ENCODE data around the gene NPTN.

NPTN gene

GRCh38 chr15:73573572-73573971 lies 59.6 kb downstream of the NPTN start:
- Histone ChIP-seq H3K4me1 (ENCODE audit: control insufficient read depth, insufficient read depth, low read length) (no peaks in the 10 kb centered on the region), H3K36me3 (ENCODE audit: control insufficient read depth, insufficient read depth, low read length) (peaks cover 13% of the 10 kb centered on the region), H3K27me3 (ENCODE audit: control insufficient read depth, insufficient read depth, low read length) (no peaks in the 10 kb centered on the region), H3K9ac (ENCODE audit: low read length) (no peak overlapping the region), H3K9me3 (ENCODE audit: control insufficient read depth, low read length) (no peaks in the 10 kb centered on the region), H3K4me3 (ENCODE audit: low read length) (no peak overlapping the region)

GRCh38 chr15:73573037-73573436 lies 60.2 kb downstream of the NPTN start:
- Histone ChIP-seq H3K9me3 (ENCODE audit: control insufficient read depth, low read length) (no peaks in the 10 kb centered on the region), H3K9ac (ENCODE audit: low read length) (no peak overlapping the region), H3K4me1 (ENCODE audit: control insufficient read depth, insufficient read depth, low read length) (no peaks in the 10 kb centered on the region), H3K4me3 (ENCODE audit: low read length) (no peak overlapping the region), H3K36me3 (ENCODE audit: control insufficient read depth, insufficient read depth, low read length) (peaks cover 13% of the 10 kb centered on the region), H3K27me3 (ENCODE audit: control insufficient read depth, insufficient read depth, low read length) (no peaks in the 10 kb centered on the region)

- H3K4me3 ChIP-seq (ENCODE audit: low read length), result no peak overlapping the region
- no peaks in the 10 kb centered on the region for H3K27me3 ChIP-seq (ENCODE audit: control insufficient read depth, insufficient read depth, low read length)
- H3K9ac ChIP-seq (ENCODE audit: low read length), result no peak overlapping the region
- no peaks in the 10 kb centered on the region for H3K4me1 ChIP-seq (ENCODE audit: control insufficient read depth, insufficient read depth, low read length)
- peaks cover 13% of the 10 kb centered on the region for H3K36me3 ChIP-seq (ENCODE audit: control insufficient read depth, insufficient read depth, low read length)
- no peaks in the 10 kb centered on the region for H3K9me3 ChIP-seq (ENCODE audit: control insufficient read depth, low read length)
These were observed 60.9 kb downstream of the NPTN start for GRCh38 chr15:73572296-73572695.

- Histone ChIP-seq H3K4me1 (ENCODE audit: control insufficient read depth, insufficient read depth, low read length) (no peaks in the 10 kb centered on the region), H3K9ac (ENCODE audit: low read length) (no peak overlapping the region), H3K9me3 (ENCODE audit: control insufficient read depth, low read length) (no peaks in the 10 kb centered on the region), H3K4me3 (ENCODE audit: low read length) (no peak overlapping the region), H3K27me3 (ENCODE audit: control insufficient read depth, insufficient read depth, low read length) (no peaks in the 10 kb centered on the region), H3K36me3 (ENCODE audit: control insufficient read depth, insufficient read depth, low read length) (peaks cover 13% of the 10 kb centered on the region)
These were observed 61.8 kb downstream of the NPTN start for GRCh38 chr15:73571346-73571745.

GRCh38 chr15:73570355-73571032 lies 62.7 kb downstream of the NPTN start:
- H3K4me1 ChIP-seq (ENCODE audit: control insufficient read depth, insufficient read depth, low read length), result no peaks in the 10 kb centered on the region
- H3K36me3 ChIP-seq (ENCODE audit: control insufficient read depth, insufficient read depth, low read length), result peaks cover 13% of the 10 kb centered on the region
- no peaks in the 10 kb centered on the region for H3K27me3 ChIP-seq (ENCODE audit: control insufficient read depth, insufficient read depth, low read length)

GRCh38 chr15:73569361-73569760 lies 63.8 kb downstream of the NPTN start:
- H3K9ac ChIP-seq (ENCODE audit: low read length), result no peak overlapping the region
- H3K9me3 ChIP-seq (ENCODE audit: control insufficient read depth, low read length), result no peaks in the 10 kb centered on the region
- H3K27me3 ChIP-seq (ENCODE audit: control insufficient read depth, insufficient read depth, low read length), result no peaks in the 10 kb centered on the region
- H3K4me3 ChIP-seq (ENCODE audit: low read length), result no peak overlapping the region
- H3K4me1 ChIP-seq (ENCODE audit: control insufficient read depth, insufficient read depth, low read length), result no peaks in the 10 kb centered on the region
- H3K36me3 ChIP-seq (ENCODE audit: control insufficient read depth, insufficient read depth, low read length), result peaks cover 13% of the 10 kb centered on the region

More at GRCh38 chr15:73570355-73571032, 62.7 kb downstream of the NPTN start:
- H3K9me3 ChIP-seq (ENCODE audit: control insufficient read depth, low read length), result no peaks in the 10 kb centered on the region
- no peak overlapping the region for H3K4me3 ChIP-seq (ENCODE audit: low read length)
- no peak overlapping the region for H3K9ac ChIP-seq (ENCODE audit: low read length)

GRCh38 chr15:73568564-73569280 lies 64.5 kb downstream of the NPTN start:
- Histone ChIP-seq H3K36me3 (ENCODE audit: control insufficient read depth, insufficient read depth, low read length) (peaks cover 11% of the 10 kb centered on the region), H3K9me3 (ENCODE audit: control insufficient read depth, low read length) (no peaks in the 10 kb centered on the region), H3K27me3 (ENCODE audit: control insufficient read depth, insufficient read depth, low read length) (no peaks in the 10 kb centered on the region), H3K9ac (ENCODE audit: low read length) (no peak overlapping the region), H3K4me1 (ENCODE audit: control insufficient read depth, insufficient read depth, low read length) (no peaks in the 10 kb centered on the region), H3K4me3 (ENCODE audit: low read length) (no peak overlapping the region)

- H3K27me3 ChIP-seq (ENCODE audit: control insufficient read depth, insufficient read depth, low read length), result no peaks in the 10 kb centered on the region
- H3K4me1 ChIP-seq (ENCODE audit: control insufficient read depth, insufficient read depth, low read length), result no peaks in the 10 kb centered on the region
- H3K9me3 ChIP-seq (ENCODE audit: control insufficient read depth, low read length), result no peaks in the 10 kb centered on the region
- peaks cover 6% of the 10 kb centered on the region for H3K36me3 ChIP-seq (ENCODE audit: control insufficient read depth, insufficient read depth, low read length)
- no peak overlapping the region for H3K4me3 ChIP-seq (ENCODE audit: low read length)
- no peak overlapping the region for H3K9ac ChIP-seq (ENCODE audit: low read length)
These were observed 66.2 kb downstream of the NPTN start for GRCh38 chr15:73567020-73567419.

- Histone ChIP-seq H3K36me3 (ENCODE audit: control insufficient read depth, insufficient read depth, low read length) (peaks cover 6% of the 10 kb centered on the region), H3K27me3 (ENCODE audit: control insufficient read depth, insufficient read depth, low read length) (no peaks in the 10 kb centered on the region), H3K4me1 (ENCODE audit: control insufficient read depth, insufficient read depth, low read length) (no peaks in the 10 kb centered on the region), H3K9me3 (ENCODE audit: control insufficient read depth, low read length) (no peaks in the 10 kb centered on the region), H3K4me3 (ENCODE audit: low read length) (no peak overlapping the region), H3K9ac (ENCODE audit: low read length) (no peak overlapping the region)
These were observed 68.9 kb downstream of the NPTN start for GRCh38 chr15:73564255-73564654.

GRCh38 chr15:73560501-73561117 lies 72.6 kb downstream of the NPTN start:
- no peaks in the 10 kb centered on the region for H3K4me1 ChIP-seq (ENCODE audit: control insufficient read depth, insufficient read depth, low read length)
- peaks cover 6% of the 10 kb centered on the region for H3K36me3 ChIP-seq (ENCODE audit: control insufficient read depth, insufficient read depth, low read length)
- no peaks in the 10 kb centered on the region for H3K27me3 ChIP-seq (ENCODE audit: control insufficient read depth, insufficient read depth, low read length)
- H3K9ac ChIP-seq (ENCODE audit: low read length), result no peak overlapping the region
- no peak overlapping the region for H3K4me3 ChIP-seq (ENCODE audit: low read length)
- no peaks in the 10 kb centered on the region for H3K9me3 ChIP-seq (ENCODE audit: control insufficient read depth, low read length)

GRCh38 chr15:73558529-73558928 lies 74.7 kb downstream of the NPTN start:
- no peak overlapping the region for H3K4me3 ChIP-seq (ENCODE audit: low read length)
- no peak overlapping the region for H3K9ac ChIP-seq (ENCODE audit: low read length)
- H3K4me1 ChIP-seq (ENCODE audit: control insufficient read depth, insufficient read depth, low read length), result no peaks in the 10 kb centered on the region
- H3K27me3 ChIP-seq (ENCODE audit: control insufficient read depth, insufficient read depth, low read length), result no peaks in the 10 kb centered on the region
- peaks cover 6% of the 10 kb centered on the region for H3K36me3 ChIP-seq (ENCODE audit: control insufficient read depth, insufficient read depth, low read length)
- no peaks in the 10 kb centered on the region for H3K9me3 ChIP-seq (ENCODE audit: control insufficient read depth, low read length)

- H3K4me3 ChIP-seq (ENCODE audit: low read length), result no peak overlapping the region
- H3K4me1 ChIP-seq (ENCODE audit: control insufficient read depth, insufficient read depth, low read length), result no peaks in the 10 kb centered on the region
- no peak overlapping the region for H3K9ac ChIP-seq (ENCODE audit: low read length)
- no peaks in the 10 kb centered on the region for H3K36me3 ChIP-seq (ENCODE audit: control insufficient read depth, insufficient read depth, low read length)
- H3K9me3 ChIP-seq (ENCODE audit: control insufficient read depth, low read length), result no peaks in the 10 kb centered on the region
- H3K27me3 ChIP-seq (ENCODE audit: control insufficient read depth, insufficient read depth, low read length), result no peaks in the 10 kb centered on the region
These were observed 78.1 kb downstream of the NPTN start for GRCh38 chr15:73555080-73555479.
